ENCODE data around the gene FILIP1L.

The FILIP1L gene

GRCh38 chr3:99854756-99855298 lies 259.5 kb downstream of the FILIP1L start:
- no peak for TF ChIP-seq CTCF (IDR thresholded peaks at IDR 0.05; ENCODE audit: low read depth, low read length)
- no peak overlapping the region for H3K4me3 ChIP-seq (ENCODE audit: low read depth, low read length)

- H3K4me3 ChIP-seq (ENCODE audit: low read depth, low read length): no peak overlapping the region
- TF ChIP-seq CTCF (IDR thresholded peaks at IDR 0.05; ENCODE audit: low read depth, low read length): no peak
These were observed 261.4 kb downstream of the FILIP1L start for GRCh38 chr3:99852851-99853250.

GRCh38 chr3:99851955-99852354 lies 262.3 kb downstream of the FILIP1L start:
- no peak for TF ChIP-seq CTCF (IDR thresholded peaks at IDR 0.05; ENCODE audit: low read depth, low read length)
- H3K4me3 ChIP-seq (ENCODE audit: low read depth, low read length): no peak overlapping the region

- no peak for TF ChIP-seq CTCF (IDR thresholded peaks at IDR 0.05; ENCODE audit: low read depth, low read length)
- no peak overlapping the region for H3K4me3 ChIP-seq (ENCODE audit: low read depth, low read length)
These were observed 263.7 kb downstream of the FILIP1L start for GRCh38 chr3:99850608-99851007.

GRCh38 chr3:99848433-99848832 lies 265.9 kb downstream of the FILIP1L start:
- no peak for TF ChIP-seq CTCF (IDR thresholded peaks at IDR 0.05; ENCODE audit: low read depth, low read length)
- no peak overlapping the region for H3K4me3 ChIP-seq (ENCODE audit: low read depth, low read length)

- no peak for TF ChIP-seq CTCF (IDR thresholded peaks at IDR 0.05; ENCODE audit: low read depth, low read length)
These were observed 267.7 kb downstream of the FILIP1L start for GRCh38 chr3:99846477-99847160.

GRCh38 chr3:99845999-99846398 lies 268.3 kb downstream of the FILIP1L start:
- TF ChIP-seq CTCF (IDR thresholded peaks at IDR 0.05; ENCODE audit: low read depth, low read length): no peak
- no peak overlapping the region for H3K4me3 ChIP-seq (ENCODE audit: low read depth, low read length)

More at GRCh38 chr3:99846477-99847160, 267.7 kb downstream of the FILIP1L start:
- no peak overlapping the region for H3K4me3 ChIP-seq (ENCODE audit: low read depth, low read length)

Data from WI38 (cell line).